GM19023 (cell line): ENCODE data around the gene ZNF621.

Experiments used
- ATAC-seq: cut with Tn5 transposase; IDR thresholded peaks from one replicate; pipeline ENCODE4 v1.9.1; 2021; ENCODE audit warnings: mild to moderate bottlenecking, moderate library complexity; ENCODE audit not compliant: unreplicated experiment

Gene ZNF621

DNA sequence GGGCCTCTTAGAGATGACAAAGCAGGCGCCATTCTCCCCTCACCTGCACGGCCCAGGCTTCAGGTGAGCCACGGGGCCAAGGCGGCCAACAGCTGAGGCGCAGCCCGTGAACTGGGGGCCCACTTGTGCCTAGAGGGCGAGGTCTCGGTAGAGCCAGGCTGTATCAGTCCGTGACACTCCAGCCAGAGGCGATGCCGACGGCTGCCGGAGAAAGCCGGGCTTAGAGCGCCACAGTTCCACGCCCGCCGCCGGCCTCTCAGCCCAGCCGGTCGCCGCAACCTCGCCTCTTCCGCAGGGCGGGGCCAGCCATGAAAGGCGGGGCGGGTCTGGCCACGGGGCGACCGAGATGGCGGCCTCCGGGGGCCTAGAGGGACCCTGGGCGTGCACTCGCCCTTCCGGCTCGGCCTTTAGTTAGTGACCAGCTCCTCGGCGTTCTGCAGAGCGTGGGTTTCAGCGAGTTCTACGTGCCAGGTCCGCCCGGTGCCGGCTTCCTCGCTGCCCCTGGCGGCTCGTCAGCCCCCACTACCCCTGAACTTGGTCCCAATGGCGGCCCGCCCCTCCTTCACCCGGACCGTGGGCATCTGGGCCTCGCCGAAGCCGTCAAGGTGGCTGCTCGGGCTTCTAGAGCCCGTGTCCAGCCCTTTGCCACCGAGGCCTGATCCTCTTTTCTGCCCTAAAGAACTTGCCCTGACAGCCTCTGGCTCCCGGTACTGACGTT, at the start of gene ZNF621:
TSS of gene ZNF621 (plus strand) at position 393 of the 718 bp plus-strand sequence. CDS start 881 bp downstream, outside the sequence.
- ATAC-seq: peak; percentile 99

DNA sequence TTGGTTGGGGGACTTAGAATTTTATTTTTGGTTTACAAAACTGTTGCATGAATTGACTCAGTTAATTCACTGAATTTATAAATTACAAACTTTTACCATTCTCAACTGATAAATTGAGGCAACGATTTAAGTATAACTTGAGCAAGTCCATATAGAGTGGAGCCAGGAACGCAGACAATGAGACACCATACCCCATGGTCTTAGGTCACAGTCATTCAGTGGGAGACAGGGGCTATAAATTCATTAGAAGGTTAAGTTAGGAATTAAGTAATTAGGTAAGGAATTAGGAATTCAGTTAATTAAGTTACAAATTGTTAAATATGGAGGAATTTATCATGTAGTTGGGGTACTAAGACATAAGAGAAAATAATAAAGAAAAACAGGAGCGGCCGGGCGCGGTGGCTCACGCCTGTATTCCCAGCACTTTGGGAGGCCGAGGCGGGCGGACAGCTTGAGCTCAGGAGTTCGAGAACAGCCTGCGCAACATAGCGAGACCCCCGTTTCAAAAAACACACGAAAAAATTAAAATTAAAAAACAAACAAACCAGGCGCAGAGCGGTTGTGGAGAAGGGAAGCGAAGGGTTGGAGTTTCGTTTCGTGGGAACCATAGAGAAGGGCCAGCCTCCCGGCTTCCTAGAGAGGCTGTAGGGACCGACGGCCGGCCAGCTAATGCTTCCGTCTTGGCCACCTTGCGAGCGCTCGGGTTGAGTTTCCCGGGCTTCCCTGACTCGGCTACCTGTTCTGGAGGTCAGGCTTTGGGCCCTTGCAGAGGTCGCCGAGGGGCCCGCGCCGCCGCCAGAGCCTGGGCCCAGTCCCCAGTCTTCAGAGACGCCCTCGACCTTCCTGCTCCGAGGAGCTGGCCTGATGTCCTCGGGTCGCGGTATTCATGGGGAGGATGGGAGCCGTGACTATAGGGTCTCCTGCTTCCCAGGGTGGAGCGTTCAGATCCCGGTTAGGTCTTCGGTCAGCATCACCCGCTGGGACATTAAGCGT, 48.0 kb upstream of the ZNF621 start, which contains the start of gene ZNF619:
TSS of gene ZNF619 (plus strand) at position 645 of the 993 bp plus-strand sequence. CDS start 858 bp downstream, outside the sequence.
- ATAC-seq: peak; percentile 77

DNA sequence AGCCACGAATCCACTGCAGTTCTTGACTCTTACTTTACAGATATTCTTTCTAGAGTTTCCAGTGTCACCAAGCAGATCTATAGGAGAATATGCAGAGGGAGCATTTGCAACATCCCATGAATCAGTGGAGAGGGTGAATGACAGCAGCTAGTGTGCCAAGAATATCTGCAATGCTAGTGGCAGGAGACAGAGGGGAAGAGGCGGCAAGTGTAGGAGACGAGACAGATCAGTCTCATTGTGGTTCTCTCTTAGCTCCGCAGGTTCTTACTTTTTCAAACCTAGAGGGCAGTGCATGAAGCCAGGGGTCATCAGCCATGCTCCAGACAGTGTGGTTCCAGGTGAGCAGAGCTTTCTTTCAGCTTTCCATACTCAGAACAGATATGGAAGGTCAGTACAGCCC, 47.1 kb upstream of the ZNF621 start:
- ATAC-seq: no peak

DNA sequence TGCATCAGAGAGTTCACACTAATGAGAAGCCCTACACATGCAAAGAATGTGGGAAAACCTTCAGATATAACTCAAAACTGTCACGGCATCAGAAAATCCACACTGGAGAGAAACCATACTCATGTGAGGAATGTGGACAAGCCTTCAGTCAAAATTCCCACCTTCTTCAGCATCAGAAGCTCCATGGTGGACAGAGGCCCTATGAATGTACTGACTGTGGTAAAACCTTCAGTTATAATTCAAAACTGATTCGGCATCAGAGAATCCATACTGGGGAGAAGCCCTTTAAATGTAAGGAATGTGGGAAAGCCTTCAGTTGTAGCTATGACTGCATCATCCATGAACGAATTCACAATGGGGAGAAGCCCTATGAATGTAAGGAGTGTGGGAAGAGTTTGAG, 37.6 kb upstream of the ZNF621 start:
- no peak for ATAC-seq

DNA sequence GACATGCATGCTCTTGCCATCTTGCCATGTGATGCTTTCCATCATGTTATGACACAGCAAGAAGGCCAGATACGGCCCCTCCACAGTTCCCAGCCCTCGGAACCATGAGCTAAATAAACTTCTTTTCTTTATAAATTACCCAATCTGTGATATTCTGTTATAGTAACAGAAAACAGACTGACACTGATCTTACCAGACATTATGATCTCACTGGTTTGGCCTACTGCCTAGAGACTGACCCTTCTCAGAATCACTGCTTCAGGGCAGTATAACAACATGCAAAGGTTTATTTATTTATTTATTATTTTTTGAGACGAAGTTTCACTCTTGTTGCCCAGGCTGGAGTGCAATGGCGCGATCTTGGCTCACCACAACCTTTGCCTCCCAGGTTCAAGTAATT, 33.8 kb upstream of the ZNF621 start:
- ATAC-seq: no peak

DNA sequence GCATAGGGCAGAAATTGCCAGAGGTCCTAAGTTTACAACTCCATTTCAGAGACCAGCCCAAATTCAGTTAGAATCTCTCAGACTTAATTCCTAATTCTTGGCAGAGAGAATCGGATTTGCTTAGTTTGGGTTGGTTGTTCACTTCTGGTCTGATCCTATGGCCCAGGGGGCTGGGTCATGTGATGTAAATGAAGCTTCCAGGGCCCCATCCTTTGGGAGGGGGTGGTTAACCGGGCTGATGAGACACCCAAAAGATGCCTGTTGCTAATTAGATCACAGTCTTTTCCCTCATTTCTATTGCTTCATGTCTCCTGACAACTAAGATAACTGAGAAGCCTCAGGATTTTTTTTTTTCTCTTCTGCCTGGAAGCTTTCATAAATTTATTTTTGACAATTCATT, 30.1 kb upstream of the ZNF621 start:
- ATAC-seq: no peak

DNA sequence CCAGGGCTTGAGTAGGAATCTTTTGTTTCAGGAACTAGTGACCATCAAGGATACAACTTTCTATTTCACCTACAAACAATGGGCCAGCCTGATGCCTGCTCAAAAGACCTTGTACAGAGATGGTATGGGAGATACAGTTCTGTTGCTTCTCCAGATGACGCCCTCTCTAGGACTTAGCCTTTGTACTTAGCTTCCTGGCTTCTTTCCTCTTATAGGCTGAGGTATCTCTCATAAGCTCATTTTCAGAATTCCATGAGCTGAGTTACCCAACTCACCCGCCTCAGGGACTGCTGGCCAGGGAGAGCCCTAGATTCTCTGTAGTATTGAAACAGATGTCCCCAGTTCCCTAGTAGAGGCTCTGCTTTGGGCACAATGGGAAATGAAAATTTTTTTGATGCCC, 27.5 kb upstream of the ZNF621 start:
- ATAC-seq: no peak

DNA sequence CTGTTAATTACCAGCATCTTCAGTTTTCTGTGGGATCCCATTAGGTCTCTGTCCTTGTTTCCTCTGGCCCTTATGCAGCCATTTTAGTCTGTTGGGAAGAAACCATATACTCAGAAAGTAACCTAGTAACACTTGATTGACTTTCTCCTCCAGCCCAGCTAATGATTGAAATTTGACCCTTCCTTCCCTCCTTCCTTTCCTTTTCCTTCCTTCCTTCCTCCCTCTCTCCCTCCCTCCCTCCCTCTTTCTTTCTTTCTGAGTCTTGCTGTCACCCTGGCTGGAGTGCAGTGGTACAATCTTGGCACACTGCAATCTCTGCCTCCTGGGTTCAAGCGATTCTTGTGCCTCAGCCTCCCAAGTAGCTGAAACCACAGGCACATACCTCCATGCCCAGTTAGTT, 24.8 kb upstream of the ZNF621 start:
- no peak for ATAC-seq

DNA sequence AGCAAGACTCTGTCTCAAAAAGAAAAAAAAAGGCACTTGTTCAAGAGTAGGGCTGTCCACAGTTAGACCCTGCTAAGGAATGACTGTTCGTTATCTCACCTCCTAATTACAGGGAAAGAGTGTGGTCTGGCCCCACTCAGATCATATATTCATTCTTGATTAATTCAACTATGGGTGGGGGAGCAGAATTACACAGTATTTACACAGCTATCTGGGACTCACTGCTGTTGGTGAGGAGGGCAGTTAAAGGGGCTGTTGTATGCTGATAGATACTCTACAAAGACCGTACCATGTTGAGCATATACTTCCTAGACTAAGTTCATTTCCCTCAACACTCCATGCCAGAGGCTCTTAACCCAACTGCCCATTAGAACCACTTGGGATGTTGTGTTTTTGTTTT, 22.7 kb upstream of the ZNF621 start:
- no peak for ATAC-seq

DNA sequence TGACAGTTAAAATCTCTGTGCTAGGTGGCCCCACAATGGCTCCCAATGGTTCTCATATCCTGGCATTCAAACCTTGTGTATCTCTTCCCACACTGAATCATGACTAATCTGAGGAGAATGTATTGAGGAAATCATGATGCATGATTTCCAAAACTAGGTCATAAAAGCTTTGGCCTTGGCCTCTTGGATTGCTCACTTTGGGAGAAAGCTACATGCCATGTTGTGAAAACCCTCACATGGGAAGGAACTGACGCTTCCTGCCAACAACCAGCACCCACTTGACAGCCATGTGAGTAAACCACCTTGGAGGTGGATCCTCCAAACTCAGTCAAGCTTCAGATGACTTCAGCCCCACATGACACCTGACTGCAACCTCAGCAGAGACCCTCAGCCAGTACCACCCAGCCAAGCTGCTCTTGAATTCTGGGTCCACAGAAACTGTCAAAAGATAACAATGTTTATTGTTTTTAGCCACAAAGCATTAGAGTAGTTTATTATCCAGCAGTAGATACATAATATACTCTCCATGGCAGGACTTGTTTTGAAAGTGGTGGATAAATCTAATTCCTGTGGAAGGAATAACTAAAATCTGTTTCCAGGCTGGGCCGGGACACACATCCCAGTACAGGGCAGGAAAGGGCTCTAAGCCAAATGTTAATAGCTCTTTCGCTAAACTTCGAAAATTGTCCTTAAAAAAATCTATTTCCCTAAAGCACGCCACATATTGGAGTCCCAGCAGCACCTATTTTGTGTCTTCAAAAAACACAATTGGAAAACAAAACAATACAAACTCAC, 19.9 kb upstream of the ZNF621 start:
- ATAC-seq: no peak

DNA sequence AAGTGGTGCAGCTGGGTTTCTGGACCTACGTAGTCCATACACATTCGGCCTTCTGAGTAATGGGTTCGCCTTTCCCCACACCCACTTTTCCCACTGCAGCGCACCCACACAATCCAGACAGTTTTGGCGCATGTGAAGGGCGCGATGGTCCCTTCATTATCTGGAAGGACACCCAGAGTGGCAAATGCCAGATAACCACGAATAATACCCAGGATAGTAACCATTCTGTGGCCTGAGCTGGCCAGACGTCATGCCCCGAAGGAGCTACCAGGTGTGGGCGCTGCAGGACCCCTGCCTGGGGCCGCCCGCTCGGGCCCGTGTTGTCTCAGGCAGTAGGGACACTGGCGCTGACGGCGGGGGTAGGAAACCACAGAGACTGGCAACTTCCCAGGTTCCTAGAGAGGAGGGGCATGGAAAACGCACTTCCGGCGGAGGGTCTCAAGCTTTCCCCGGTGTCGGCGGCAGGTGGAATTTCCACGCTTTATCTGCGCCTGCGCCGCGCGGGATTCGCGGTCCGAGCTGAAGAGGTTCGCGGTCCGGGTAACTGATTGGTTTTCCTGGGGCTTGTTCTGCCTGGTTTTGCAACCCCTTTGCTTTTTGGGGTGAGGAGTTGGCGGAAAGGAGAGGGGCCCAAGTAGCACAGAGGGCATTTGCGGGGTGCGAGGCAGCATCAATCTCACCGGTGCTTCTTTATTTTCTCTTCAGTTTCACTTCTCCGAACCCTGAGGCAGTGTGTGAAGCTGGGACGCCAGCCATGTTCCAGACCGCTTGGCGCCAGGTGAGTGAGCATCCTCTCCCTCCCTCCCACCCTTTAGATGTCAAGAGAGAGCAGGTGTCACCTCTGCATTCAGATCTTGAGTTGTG, 18.9 kb upstream of the ZNF621 start, which contains the start of gene ZNF620:
TSS of gene ZNF620 (plus strand) at position 441 of the 864 bp plus-strand sequence. CDS start at position 755, 314 bp downstream.
- peak; percentile 72 for ATAC-seq

DNA sequence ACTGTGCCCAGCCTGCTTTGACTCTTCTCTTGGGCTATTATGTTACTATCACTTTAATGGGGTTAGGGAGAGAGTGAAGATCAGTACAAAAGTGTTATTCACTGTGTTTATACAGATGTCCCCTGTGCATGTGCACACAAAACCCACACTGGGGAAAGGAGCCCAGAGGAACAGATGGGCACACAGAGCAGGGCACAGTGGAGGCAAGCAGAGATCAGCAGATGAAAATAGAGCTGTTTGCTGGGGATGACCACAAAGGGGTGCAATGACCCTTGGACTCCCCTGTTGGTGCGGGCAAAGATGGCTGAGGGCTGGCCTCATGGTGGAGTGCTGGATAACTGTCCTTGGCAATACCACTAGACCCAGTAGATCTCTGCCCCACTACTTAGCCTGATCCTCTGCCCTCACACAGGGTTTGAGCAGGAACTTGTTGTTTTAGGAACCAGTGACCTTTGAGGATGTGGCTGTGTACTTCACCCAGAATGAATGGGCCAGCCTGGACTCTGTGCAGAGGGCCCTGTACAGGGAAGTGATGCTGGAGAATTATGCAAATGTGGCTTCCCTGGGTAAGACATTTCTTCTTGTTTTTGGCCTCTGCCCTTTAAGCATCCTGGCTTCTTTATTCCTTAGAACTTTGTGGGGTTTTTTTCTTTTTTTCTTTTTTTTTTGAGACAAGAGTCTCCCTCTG, 13.6 kb upstream of the ZNF621 start:
- no peak for ATAC-seq

DNA sequence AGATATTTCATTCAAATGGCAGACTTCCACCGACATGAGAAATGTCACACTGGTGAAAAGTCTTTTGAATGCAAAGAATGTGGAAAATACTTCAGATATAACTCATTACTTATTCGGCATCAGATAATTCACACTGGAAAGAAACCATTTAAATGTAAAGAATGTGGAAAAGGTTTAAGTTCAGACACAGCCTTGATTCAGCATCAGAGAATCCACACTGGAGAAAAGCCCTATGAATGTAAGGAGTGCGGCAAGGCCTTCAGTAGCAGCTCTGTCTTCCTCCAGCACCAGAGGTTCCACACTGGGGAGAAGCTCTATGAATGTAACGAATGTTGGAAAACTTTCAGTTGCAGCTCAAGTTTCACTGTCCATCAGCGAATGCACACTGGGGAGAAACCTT, 8.6 kb upstream of the ZNF621 start:
- no peak for ATAC-seq

DNA sequence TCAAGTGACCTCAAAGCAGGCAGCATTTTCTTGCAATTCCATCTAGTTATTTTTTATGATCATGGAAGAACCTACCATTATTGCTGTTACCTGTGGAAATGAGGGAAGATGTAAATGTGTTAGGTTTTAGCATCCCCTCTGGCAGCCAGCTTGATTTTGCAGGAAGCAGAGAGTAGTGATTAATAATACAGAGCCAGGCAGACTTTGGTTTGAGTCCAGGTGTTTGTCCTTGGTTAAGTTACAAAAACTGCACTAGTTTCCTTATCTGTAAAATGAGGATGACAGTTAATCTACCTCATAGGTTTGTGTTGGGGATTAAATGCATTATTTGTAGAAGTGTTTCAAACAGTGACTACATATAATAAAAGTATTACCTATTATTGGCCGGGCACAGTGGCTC, 6.7 kb upstream of the ZNF621 start:
- no peak for ATAC-seq

DNA sequence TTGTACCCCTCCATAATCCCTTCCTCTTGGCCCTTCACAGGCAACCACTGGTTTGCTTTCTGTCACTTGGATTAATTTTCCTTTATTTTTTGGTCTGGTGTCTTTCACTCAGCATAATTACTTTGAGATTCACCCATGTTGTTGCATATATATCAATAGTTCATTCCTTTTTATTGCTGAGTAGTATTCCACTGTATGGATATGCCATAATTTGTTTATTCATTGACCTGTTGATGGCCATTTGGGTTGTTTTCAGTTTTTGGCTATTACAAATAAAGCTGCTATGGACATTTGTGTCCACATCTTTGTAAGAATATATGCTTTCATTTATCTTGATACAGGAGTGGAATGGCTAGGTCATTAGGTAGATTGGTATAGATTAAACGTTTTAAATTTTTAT, 5.9 kb upstream of the ZNF621 start:
- no peak for ATAC-seq

DNA sequence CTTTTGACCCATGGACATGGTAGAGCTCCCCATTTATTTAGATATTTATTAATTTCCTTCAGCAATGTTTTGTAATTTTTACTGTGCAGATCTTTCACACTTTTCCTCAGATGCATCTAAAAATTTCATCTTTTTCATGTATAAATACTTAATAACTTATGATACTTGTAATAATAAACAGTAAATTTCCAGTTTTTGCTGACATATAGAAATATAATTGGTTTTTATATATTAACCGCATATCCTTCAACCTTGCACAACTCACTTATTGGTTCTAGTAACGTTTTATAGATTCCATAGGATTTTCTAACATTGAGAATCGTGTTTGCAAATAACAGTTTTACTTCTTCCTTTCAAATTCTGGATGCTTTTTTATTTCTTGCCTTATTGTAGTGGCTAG, 3.5 kb upstream of the ZNF621 start:
- no peak for ATAC-seq

DNA sequence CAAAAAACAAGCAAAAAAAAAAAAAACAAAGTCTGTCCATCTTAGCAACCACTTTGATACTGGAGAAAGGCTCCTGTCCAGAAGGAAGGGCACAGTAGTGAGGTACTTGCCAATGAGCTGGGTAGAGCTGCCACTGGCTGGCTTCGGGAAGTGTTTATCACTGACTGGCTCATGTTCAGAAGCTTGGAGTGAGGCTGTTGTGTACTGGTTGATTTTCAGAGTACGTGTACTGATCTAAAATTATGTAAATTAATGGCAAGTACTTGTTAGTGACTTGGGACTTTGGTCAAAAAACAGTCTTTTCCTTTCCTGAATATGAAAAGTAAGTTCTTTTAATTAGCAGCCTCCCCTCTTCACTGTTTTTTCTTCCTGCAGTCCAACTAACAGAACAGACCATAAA, 979 bp upstream of the ZNF621 start:
- no peak for ATAC-seq

DNA sequence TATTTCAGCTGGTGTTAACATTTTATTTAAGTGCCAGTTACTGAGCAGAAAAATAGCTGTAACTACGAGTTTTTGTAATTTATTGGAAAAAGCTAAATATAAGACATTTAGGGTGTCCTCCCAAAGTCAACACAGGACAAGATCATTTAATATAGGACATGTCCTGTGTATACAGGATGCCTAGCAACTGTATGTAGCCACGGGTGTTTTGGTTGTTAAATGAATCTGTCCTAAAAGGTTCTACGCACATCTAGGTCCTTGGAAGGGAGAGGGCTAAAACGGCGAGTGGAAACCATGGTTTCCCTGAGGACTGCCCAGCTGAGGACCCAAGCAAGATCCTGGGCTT, 565 bp upstream of the ZNF621 start:
- peak; percentile 19 for ATAC-seq

DNA sequence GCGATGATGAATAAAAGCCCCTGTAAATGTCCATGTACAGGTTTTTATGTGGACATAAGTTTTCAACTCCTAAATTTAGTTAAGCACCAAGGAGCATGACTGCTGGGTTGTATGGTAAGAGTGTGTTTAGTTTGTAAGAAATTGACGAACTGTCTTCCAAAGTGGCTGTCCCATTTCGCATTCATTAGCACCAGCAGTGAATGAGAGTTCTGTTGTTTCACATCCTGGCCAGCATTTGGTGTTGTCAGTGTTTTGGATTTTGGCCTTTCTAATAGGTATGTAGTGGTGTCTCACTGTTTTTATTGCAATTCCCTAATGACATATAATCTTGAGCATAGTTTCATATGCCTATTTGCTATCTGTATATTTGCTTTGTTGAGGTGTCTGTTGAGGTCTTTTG, 3.7 kb downstream of the ZNF621 start:
- ATAC-seq: no peak

DNA sequence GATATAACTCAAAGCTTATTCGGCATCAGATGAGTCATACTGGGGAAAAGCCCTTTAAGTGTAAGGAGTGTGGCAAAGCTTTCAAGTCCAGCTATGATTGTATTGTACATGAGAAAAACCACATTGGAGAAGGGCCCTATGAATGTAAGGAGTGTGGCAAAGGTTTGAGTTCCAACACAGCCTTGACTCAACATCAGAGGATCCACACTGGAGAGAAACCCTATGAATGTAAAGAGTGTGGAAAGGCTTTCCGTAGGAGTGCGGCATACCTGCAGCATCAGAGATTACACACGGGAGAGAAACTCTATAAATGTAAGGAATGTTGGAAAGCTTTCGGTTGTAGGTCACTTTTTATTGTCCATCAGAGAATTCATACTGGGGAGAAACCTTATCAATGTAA, 7.5 kb downstream of the ZNF621 start:
- no peak for ATAC-seq
